PC-9 (cell line): Measurements from ENCODE around the gene RAB11A. TPM values are rescaled to one million over a fixed set of nuclear protein-coding genes. Genes with fewer than 3 reads are reported as not detected.

Experiments
- Bru-seq: library from RNA; stranded (reverse); fragments of 400-500 nt; gene quantifications from one replicate; lab custom pipeline; 2021; lab: Mats Ljungman, UMichigan
- BruChase-seq, 2 experiments: library from RNA; stranded (reverse); fragments of 400-500 nt; gene quantifications; one replicate each; lab custom pipeline; 2021; lab: Mats Ljungman, UMichigan
- BruUV-seq: library from RNA; stranded (reverse); fragments of 400-500 nt; replicated peaks from 2 replicates; lab custom pipeline; 2021; lab: Mats Ljungman, UMichigan
- CTCF ChIA-PET: fragments of 300-600 bp; sonication (Branson Sonifier 250); formaldehyde crosslinking; loops from one replicate; lab custom pipeline; 2022; ENCODE audit warnings: antibody characterized with exemption; lab: Charles Lee
- POLR2A ChIA-PET: fragments of 300-600 bp; sonication (Branson Sonifier 250); formaldehyde crosslinking; loops from one replicate; lab custom pipeline; 2022; ENCODE audit warnings: antibody characterized with exemption; ENCODE audit not compliant: unreplicated experiment; lab: Charles Lee
- DNase-seq, 2 experiments: peaks; one replicate each; pipeline versions ENCODE4 v3.0.0 to v3.0.0-alpha.2; 2015 to 2022; ENCODE audit warnings: mixed read lengths in 1 of 2
- H2AFZ ChIP-seq: fragments of 200-600 bp; sonication (generic); 2 replicates; pipeline ENCODE4 v1.8.1; 2017; ENCODE audit warnings: antibody characterized with exemption
- H3F3A ChIP-seq: fragments of 200-600 bp; sonication (generic); 2 replicates; pipeline ENCODE4 v1.8.1; 2017; ENCODE audit warnings: antibody characterized with exemption, mild to moderate bottlenecking, low read depth; ENCODE audit not compliant: insufficient read depth
- H3K27ac ChIP-seq: fragments of 200-600 bp; sonication (generic); 2 replicates; pipeline ENCODE4 v1.6.1; 2016; ENCODE audit warnings: mixed run types
- H3K27me3 ChIP-seq: fragments of 200-600 bp; sonication (generic); 2 replicates; pipeline ENCODE4 v1.6.1; 2016; ENCODE audit warnings: low read depth, mixed run types; ENCODE audit not compliant: insufficient read depth
- H3K36me3 ChIP-seq: fragments of 200-600 bp; sonication (generic); 2 replicates; pipeline ENCODE4 v1.6.1; 2016; ENCODE audit warnings: low read depth, mixed run types
- H3K4me1 ChIP-seq: fragments of 200-600 bp; sonication (generic); replicated peaks from 2 replicates; pipeline ENCODE4 v1.6.1; 2016; ENCODE audit warnings: mixed run types; ENCODE audit not compliant: insufficient read depth
- H3K4me2 ChIP-seq: fragments of 200-600 bp; sonication (generic); 2 replicates; pipeline ENCODE4 v1.6.1; 2017; ENCODE audit warnings: mixed run types
- H3K4me3 ChIP-seq: fragments of 200-600 bp; sonication (generic); 2 replicates; pipeline ENCODE4 v1.6.1; 2016; ENCODE audit warnings: mixed run types
- H3K79me2 ChIP-seq: fragments of 200-600 bp; sonication (generic); 2 replicates; pipeline ENCODE4 v1.6.1; 2017; ENCODE audit warnings: low read depth, mixed run types
- H3K9me2 ChIP-seq: fragments of 200-600 bp; sonication (generic); 2 replicates; pipeline ENCODE4 v1.8.1; 2017; ENCODE audit warnings: mild to moderate bottlenecking; ENCODE audit not compliant: insufficient read depth
- H3K9me3 ChIP-seq: fragments of 200-600 bp; sonication (generic); 2 replicates; pipeline ENCODE4 v1.8.1; 2016; ENCODE audit warnings: low read depth; ENCODE audit not compliant: insufficient read depth
- H4K20me1 ChIP-seq: fragments of 200-600 bp; sonication (generic); 2 replicates; pipeline ENCODE4 v1.8.1; 2017; ENCODE audit not compliant: insufficient read depth
- CTCF ChIP-seq: fragments of 200-600 bp; sonication (generic); conservative IDR thresholded peaks from 2 replicates; pipeline ENCODE4 v1.6.1; 2017; ENCODE audit warnings: mixed run types, antibody characterized with exemption, mild to moderate bottlenecking, moderate library complexity
- EZH2 ChIP-seq: fragments of 200-600 bp; sonication (generic); IDR thresholded peaks from 2 replicates; pipeline ENCODE4 v1.8.0; 2017; ENCODE audit warnings: antibody characterized with exemption, low read depth
- intact Hi-C: fragments of 100-400 bp; cut with micrococcal nuclease; formaldehyde crosslinking; loops from one replicate; pipeline ENCODE4 v1.10.0; 2022; ENCODE audit not compliant: unreplicated experiment
- long read RNA-seq: library from polyadenylated mRNA; stranded (forward); transcript quantifications from one replicate; pipeline ENCODE4 v2.0.0, GENCODE V29; 2022
- total RNA-seq: library from RNA; stranded (reverse); gene quantifications from 2 replicates; pipeline ENCODE4 v1.2.3, GENCODE V29; 2021

RAB11A gene
- total RNA-seq (186 and 233 TPM in 2 replicates), Bru-seq, nascent RNA (percentile 91 among the genes with signal in this experiment), BruChase-seq, experiment 1, labeled RNA remaining after a 2-hour chase (percentile 87 among the genes with signal in this experiment), BruChase-seq, experiment 2, labeled RNA remaining after a 6-hour chase (percentile 95 among the genes with signal in this experiment)
- long read RNA-seq, full-length matches to known transcripts: 231 of 305 reads
- long read RNA-seq, partial matches to known transcripts: 11 of 305 reads
- long read RNA-seq, other reads (novel, unspliced or antisense): 63 of 305 reads

GRCh38 chr15:65869126-65869953, at the start of gene RAB11A:
RAB11A (plus strand) TSS chr15:65869491; CDS start chr15:65869586, 95 bp downstream.
- POLR2A ChIA-PET: interaction anchor here (0.6 to 1.3 kb wide), 6 partner anchors 36 to 646 kb away, joined by 3 to 8 read pairs (median 4); no protein-coding TSS in a partner anchor
- peak; percentile 88 to 94 for DNase-seq

GRCh38 chr15:65819563-65819960, 49.7 kb upstream of the RAB11A start:
- H3K27ac ChIP-seq: no peak overlapping the region
- no peaks in the 10 kb centered on the region for H3K9me2 ChIP-seq
- H3K4me3 ChIP-seq: no peak overlapping the region
- H3F3A ChIP-seq: 0 out of 2 replicates have a peak, but pooled peaks cover 5% of the 10 kb centered on the region
- CTCF ChIA-PET: no interaction called here
- TF ChIP-seq CTCF (no peak), EZH2 (no peak)
- no peaks in the 10 kb centered on the region for H4K20me1 ChIP-seq
- no peaks in the 10 kb centered on the region for H3K36me3 ChIP-seq
- H3K9me3 ChIP-seq: no peaks in the 10 kb centered on the region
- POLR2A ChIA-PET: no interaction called here
- H3K27me3 ChIP-seq: no peaks in the 10 kb centered on the region
- DNase-seq: no peak
- H2AFZ ChIP-seq: no peak overlapping the region
- no peaks in the 10 kb centered on the region for H3K4me1 ChIP-seq
- H3K79me2 ChIP-seq: no peaks in the 10 kb centered on the region
- H3K4me2 ChIP-seq: no peak overlapping the region
- BruUV-seq: no TSS peak
- intact Hi-C loops: no loop called here

More at GRCh38 chr15:65869126-65869953, at the start of gene RAB11A:
- H3K4me3 ChIP-seq: peak within 1 kb of the TSS; percentile 96
- no peaks in the 10 kb centered on the region for H3K9me2 ChIP-seq
- peaks cover 49% of the 10 kb centered on the region for H3K79me2 ChIP-seq
- TF ChIP-seq EZH2 (no peak), CTCF (no peak; the same call in 1 of the 2 replicates)
- H3K36me3 ChIP-seq: no peaks in the 10 kb centered on the region
- no peaks in the 10 kb centered on the region for H3K9me3 ChIP-seq
- peaks cover 21% of the 10 kb centered on the region; the same call in 1 of the 2 replicates for H3K4me1 ChIP-seq
- peak within 1 kb of the TSS; percentile 97 for H2AFZ ChIP-seq
- no TSS peak for BruUV-seq
- no peaks in the 10 kb centered on the region for H3K27me3 ChIP-seq
- peak within 1 kb of the TSS; percentile 97 for H3K4me2 ChIP-seq
- CTCF ChIA-PET: interaction anchor here (0.6 to 0.8 kb wide), 2 partner anchors 37 to 518 kb away, joined by 3 read pairs; partner anchors contain the start of gene MAP2K1
- peaks cover 20% of the 10 kb centered on the region for H3F3A ChIP-seq
- intact Hi-C loops: loop anchor here (1.0 to 2.0 kb wide), 3 partner anchors 37 to 258 kb away; partner anchors contain the start of genes DENND4A and INTS14
- H3K27ac ChIP-seq: peak within 1 kb of the TSS; percentile 85
- H4K20me1 ChIP-seq: peaks cover 22% of the 10 kb centered on the region

GRCh38 chr15:65821070-65821469, 48.2 kb upstream of the RAB11A start:
- no peak overlapping the region for H3K27ac ChIP-seq
- BruUV-seq: no TSS peak
- intact Hi-C loops: no loop called here

More at GRCh38 chr15:65821070-65821469, 48.2 kb upstream of the RAB11A start:
- no peak overlapping the region for H3K4me3 ChIP-seq
- H2AFZ ChIP-seq: no peak overlapping the region
- 0 out of 2 replicates have a peak, but pooled peaks cover 5% of the 10 kb centered on the region for H3F3A ChIP-seq
- H3K9me3 ChIP-seq: no peaks in the 10 kb centered on the region
- no peaks in the 10 kb centered on the region for H4K20me1 ChIP-seq
- TF ChIP-seq EZH2 (no peak), CTCF (no peak)
- ChIA-PET CTCF (no interaction called here), POLR2A (no interaction called here)
- no peaks in the 10 kb centered on the region for H3K27me3 ChIP-seq
- H3K36me3 ChIP-seq: no peaks in the 10 kb centered on the region
- H3K79me2 ChIP-seq: no peaks in the 10 kb centered on the region
- H3K4me1 ChIP-seq: no peaks in the 10 kb centered on the region
- no peak for DNase-seq
- H3K4me2 ChIP-seq: no peak overlapping the region
- no peaks in the 10 kb centered on the region for H3K9me2 ChIP-seq
